GM23338 (cell line): ENCODE measurements around the gene ROBO1. TPM values are rescaled to one million over a fixed set of nuclear protein-coding genes. Genes with fewer than 3 reads are reported as not detected.

Source experiments
- ATAC-seq: fragments of 200-7000 bp; cut with Tn5 transposase; 3 replicates; pipeline ENCODE4 v1.9.1; 2020
- DNase-seq: peaks from one replicate; pipeline ENCODE4 v3.0.0-alpha.2; 2015; ENCODE audit warnings: low spot score
- H2AFZ ChIP-seq: fragments of 200-600 bp; sonication (generic); 2 replicates; pipeline ENCODE4 v1.8.0; 2016; ENCODE audit warnings: antibody characterized with exemption, mild to moderate bottlenecking, moderate library complexity
- H3F3A ChIP-seq: fragments of 200-600 bp; sonication (generic); replicated peaks from 2 replicates; pipeline ENCODE4 v1.8.0; 2017; ENCODE audit warnings: antibody characterized with exemption, mixed run types, low read depth
- H3K27ac ChIP-seq: fragments of 200-600 bp; sonication (generic); 2 replicates; pipeline ENCODE4 v1.6.1; 2016; ENCODE audit warnings: low read depth
- H3K27me3 ChIP-seq: fragments of 200-600 bp; sonication (generic); 2 replicates; pipeline ENCODE4 v1.8.0; 2016; ENCODE audit warnings: mild to moderate bottlenecking, mixed run types, moderate library complexity; ENCODE audit not compliant: insufficient read depth
- H3K36me3 ChIP-seq: fragments of 200-600 bp; sonication (generic); 2 replicates; pipeline ENCODE4 v1.8.0; 2016; ENCODE audit warnings: mild to moderate bottlenecking; ENCODE audit not compliant: insufficient read depth
- H3K4me1 ChIP-seq: fragments of 200-600 bp; sonication (generic); 2 replicates; pipeline ENCODE4 v1.8.0; 2016; ENCODE audit warnings: mild to moderate bottlenecking, moderate library complexity; ENCODE audit not compliant: insufficient read depth
- H3K4me2 ChIP-seq: fragments of 200-600 bp; sonication (generic); 2 replicates; pipeline ENCODE4 v1.7.1; 2017; ENCODE audit warnings: mixed run types
- H3K4me3 ChIP-seq: fragments of 200-600 bp; sonication (generic); 2 replicates; pipeline ENCODE4 v1.6.1; 2016; ENCODE audit warnings: mixed run types
- H3K79me2 ChIP-seq: fragments of 200-600 bp; sonication (generic); replicated peaks from 2 replicates; pipeline ENCODE4 v1.8.0; 2017; ENCODE audit warnings: mild to moderate bottlenecking; ENCODE audit not compliant: insufficient read depth
- H3K9me2 ChIP-seq: fragments of 200-600 bp; sonication (generic); 2 replicates; pipeline ENCODE4 v1.8.0; 2017; ENCODE audit not compliant: insufficient read depth
- H4K20me1 ChIP-seq: fragments of 200-600 bp; sonication (generic); replicated peaks from 2 replicates; pipeline ENCODE4 v1.8.0; 2017; ENCODE audit warnings: mild to moderate bottlenecking; ENCODE audit not compliant: insufficient read depth
- H3K27ac Mint-ChIP-seq: 2 replicates; pipeline ENCODE4 v1.8.0; 2020; ENCODE audit warnings: inconsistent platforms, mild to moderate bottlenecking, moderate library complexity, mixed read lengths
- H3K27me3 Mint-ChIP-seq: 3 replicates; pipeline ENCODE4 v1.8.0; 2022; ENCODE audit warnings: low read depth, mild to moderate bottlenecking, moderate library complexity, mixed read lengths, inconsistent platforms; ENCODE audit not compliant: insufficient read depth, poor library complexity
- H3K36me3 Mint-ChIP-seq: 3 replicates; pipeline ENCODE4 v1.8.0; 2021; ENCODE audit warnings: low read depth, mild to moderate bottlenecking, inconsistent platforms, moderate library complexity, mixed read lengths
- H3K4me1 Mint-ChIP-seq: 3 replicates; pipeline ENCODE4 v1.8.0; 2020; ENCODE audit warnings: mild to moderate bottlenecking, inconsistent platforms, mixed read lengths
- H3K4me3 Mint-ChIP-seq: 3 replicates; pipeline ENCODE4 v1.8.0; 2021; ENCODE audit warnings: moderate library complexity, mild to moderate bottlenecking, inconsistent platforms, mixed read lengths
- H3K9me3 Mint-ChIP-seq: 3 replicates; pipeline ENCODE4 v1.8.0; 2020; ENCODE audit warnings: moderate library complexity, mild to moderate bottlenecking, inconsistent platforms, mixed read lengths
- CREB1 ChIP-seq: fragments of 250-450 bp; sonication (Bioruptor Pico); IDR thresholded peaks from 2 replicates; pipeline ENCODE4 v1.5.0; 2020; ENCODE audit warnings: low read depth, mild to moderate bottlenecking, moderate library complexity
- CTCF ChIP-seq, 2 experiments: fragments of 200-600 bp in 1 of 2; sonication (generic) in 1 of 2; conservative IDR thresholded peaks; 2 replicates each; pipeline versions ENCODE4 v1.5.1 to v1.6.1; 2016 to 2017; ENCODE audit warnings: antibody characterized with exemption in 2 of 2, low read depth in 2 of 2, mild to moderate bottlenecking in 2 of 2, moderate library complexity in 1 of 2
- ETS1 ChIP-seq: IDR thresholded peaks from 2 replicates; pipeline ENCODE4 v1.6.1; 2016; ENCODE audit warnings: antibody characterized with exemption
- EZH2 ChIP-seq: fragments of 200-600 bp; sonication (generic); IDR thresholded peaks from one replicate; pipeline ENCODE4 v1.8.0; 2017; ENCODE audit warnings: antibody characterized with exemption, mild to moderate bottlenecking, low read depth; ENCODE audit not compliant: unreplicated experiment
- EZH2phosphoT487 ChIP-seq: fragments of 200-600 bp; sonication (generic); IDR thresholded peaks from one replicate; pipeline ENCODE4 v1.8.1; 2018; ENCODE audit warnings: antibody characterized with exemption; ENCODE audit not compliant: unreplicated experiment
- JUNB ChIP-seq: IDR thresholded peaks from one replicate; pipeline ENCODE4 v1.6.1; 2016; ENCODE audit warnings: antibody characterized with exemption; ENCODE audit not compliant: unreplicated experiment
- NANOG ChIP-seq: IDR thresholded peaks from 2 replicates; pipeline ENCODE4 v1.6.1; 2016; ENCODE audit warnings: antibody characterized with exemption, borderline replicate concordance
- POLR2AphosphoS5 ChIP-seq: IDR thresholded peaks from 2 replicates; pipeline ENCODE4 v1.6.1; 2016; ENCODE audit warnings: antibody characterized with exemption, low read depth
- REST ChIP-seq: IDR thresholded peaks from one replicate; pipeline ENCODE4 v1.6.1; 2018; ENCODE audit warnings: antibody characterized with exemption; ENCODE audit not compliant: unreplicated experiment
- STAT1 ChIP-seq: IDR thresholded peaks from one replicate; pipeline ENCODE4 v1.6.1; 2016; ENCODE audit warnings: antibody characterized with exemption; ENCODE audit not compliant: unreplicated experiment
- ZNF114 ChIP-seq: fragments of 250-450 bp; sonication (Bioruptor Pico); IDR thresholded peaks from 2 replicates; pipeline ENCODE4 v1.5.0; 2020; ENCODE audit warnings: mild to moderate bottlenecking, moderate library complexity
- ZNF331 ChIP-seq: fragments of 250-450 bp; sonication (Bioruptor Pico); IDR thresholded peaks from 2 replicates; pipeline ENCODE4 v1.5.0; 2020; ENCODE audit warnings: low read depth, mild to moderate bottlenecking, moderate library complexity
- ZNF462 ChIP-seq: fragments of 250-450 bp; sonication (Bioruptor Pico); IDR thresholded peaks from 2 replicates; pipeline ENCODE4 v1.5.0; 2020; ENCODE audit warnings: mild to moderate bottlenecking, moderate library complexity
- polyA plus RNA-seq: library from polyadenylated mRNA; unstranded; fragments of >200 nt; fragmentation: Nextera tagmentation; extraction: Ambion mirVana; gene quantifications from 2 replicates; pipeline ENCODE4 v1.2.1, GENCODE V29; 2016
- total RNA-seq: library from RNA; depleted of rRNA; stranded (reverse); fragments of >200 nt; shearing (Covaris generic); gene quantifications from 2 replicates; pipeline ENCODE4 v1.2.3, GENCODE V29; 2014

The ROBO1 gene
- total and polyA plus RNA-seq, 2 experiments from 2014 or later = 19.2 to 78.3 TPM

- Mint-ChIP-seq H3K9me3 (peaks cover 13% of the 10 kb centered on the region; the same call in 2 of the 3 replicates), H3K36me3 (peaks cover 12% of the 10 kb centered on the region; the same call in 2 of the 3 replicates), H3K4me1 (peaks cover 16% of the 10 kb centered on the region)
Observed at GRCh38 chr3:79172241-79172640, 595.6 kb downstream of the ROBO1 start.

More at GRCh38 chr3:79172241-79172640, 595.6 kb downstream of the ROBO1 start:
- H3K4me1 ChIP-seq = peaks cover 10% of the 10 kb centered on the region; the same call in 1 of the 2 replicates
- no peaks in the 10 kb centered on the region for H3F3A ChIP-seq
- no peaks in the 10 kb centered on the region for H4K20me1 ChIP-seq
- DNase-seq (no peak), ATAC-seq (no peak)
- no peaks in the 10 kb centered on the region for H3K9me2 ChIP-seq
- H2AFZ ChIP-seq = no peak overlapping the region
- TF ChIP-seq ZNF114 (CRISPR knock-in tag) = no peak
- TF ChIP-seq JUNB = no peak
- TF ChIP-seq ZNF462 = no peak
- TF ChIP-seq EZH2phosphoT487 = no peak
- TF ChIP-seq EZH2 = no peak
- TF ChIP-seq STAT1 = no peak
- TF ChIP-seq ETS1 = no peak
- no peak for TF ChIP-seq ZNF331
- TF ChIP-seq NANOG = no peak
- no peak for TF ChIP-seq CREB1
- TF ChIP-seq POLR2AphosphoS5 = no peak
- no peak for TF ChIP-seq CTCF (conservative IDR thresholded peaks at IDR 0.05; ENCODE audit: low read depth in 2 of 2)
- TF ChIP-seq REST = no peak
- no peak overlapping the region for H3K4me3 Mint-ChIP-seq
- no peak overlapping the region for H3K4me3 ChIP-seq
- H3K36me3 ChIP-seq = no peaks in the 10 kb centered on the region
- H3K27me3 Mint-ChIP-seq = no peaks in the 10 kb centered on the region
- no peaks in the 10 kb centered on the region for H3K79me2 ChIP-seq
- H3K27me3 ChIP-seq = no peaks in the 10 kb centered on the region
- H3K4me2 ChIP-seq = no peak overlapping the region
- no peak overlapping the region for H3K27ac Mint-ChIP-seq
- no peak overlapping the region for H3K27ac ChIP-seq
